GM12872 (cell line): ENCODE data around the gene APH1B.

Experiments used
- CTCF ChIP-seq: IDR thresholded peaks from 3 replicates; pipeline ENCODE4 v1.5.1; 2011; ENCODE audit warnings: low read depth, mild to moderate bottlenecking, low read length, moderate library complexity; ENCODE audit not compliant: insufficient read depth

The APH1B gene

GRCh38 chr15:63244399-63244798 is 33.0 kb upstream of the APH1B start:
- TF ChIP-seq CTCF: no peak

- no peak for TF ChIP-seq CTCF
These were observed 32.3 kb upstream of the APH1B start for GRCh38 chr15:63244976-63245645.

GRCh38 chr15:63246691-63247469 is 30.5 kb upstream of the APH1B start:
- no peak for TF ChIP-seq CTCF

GRCh38 chr15:63250312-63250965 is 27.0 kb upstream of the APH1B start:
- no peak for TF ChIP-seq CTCF

GRCh38 chr15:63251701-63252100 is 25.7 kb upstream of the APH1B start:
- TF ChIP-seq CTCF: no peak

- TF ChIP-seq CTCF: no peak
These were observed 25.1 kb upstream of the APH1B start for GRCh38 chr15:63252292-63252691.

- no peak for TF ChIP-seq CTCF
These were observed 22.4 kb upstream of the APH1B start for GRCh38 chr15:63254991-63255390.
